GM12892 (cell line): ENCODE results near the gene EOGT.

Experiments
- POLR2A ChIP-seq: IDR thresholded peaks from 2 replicates; pipeline ENCODE4 v1.6.1; 2011; ENCODE audit warnings: low read depth, low read length, control low read depth
- POLR2AphosphoS5 ChIP-seq: IDR thresholded peaks from 2 replicates; pipeline ENCODE4 v1.6.1; 2011; ENCODE audit warnings: low read depth, low read length, control low read depth
- TAF1 ChIP-seq: IDR thresholded peaks from 2 replicates; pipeline ENCODE4 v1.6.1; 2011; ENCODE audit warnings: low read depth, mild to moderate bottlenecking, control low read depth, low read length, borderline replicate concordance

GRCh38 chr3:69016901-69017300 lies 3.4 kb upstream of the EOGT start:
- TF ChIP-seq POLR2AphosphoS5: no peak
- TF ChIP-seq POLR2A: no peak
- no peak for TF ChIP-seq TAF1
